8988T (cell line): ENCODE measurements around the gene MAPK8IP2.

Experiments used
- DNase-seq: peaks from one replicate; pipeline ENCODE4 v3.0.0; 2011

Gene MAPK8IP2

DNA sequence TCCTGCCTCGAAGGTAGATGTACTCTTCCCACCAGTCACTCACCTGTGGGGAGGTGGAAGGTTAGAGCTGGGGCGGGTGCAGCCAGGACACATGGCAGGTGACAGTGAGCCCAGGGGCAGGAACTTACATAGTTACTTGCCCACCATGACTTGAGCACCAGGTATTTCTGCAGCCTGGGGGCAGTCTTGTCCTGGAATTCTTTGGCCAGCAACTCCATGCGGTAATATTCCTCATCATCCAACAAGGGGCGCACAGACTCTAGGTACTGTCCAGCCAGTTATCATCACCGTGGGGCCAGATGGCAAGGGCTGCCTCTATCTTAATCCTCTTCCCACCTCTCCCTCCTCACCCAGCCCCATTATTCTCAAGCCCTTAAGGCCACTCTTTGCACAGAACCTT, 24.5 kb upstream of the MAPK8IP2 start:
- peak; percentile 93 for DNase-seq

DNA sequence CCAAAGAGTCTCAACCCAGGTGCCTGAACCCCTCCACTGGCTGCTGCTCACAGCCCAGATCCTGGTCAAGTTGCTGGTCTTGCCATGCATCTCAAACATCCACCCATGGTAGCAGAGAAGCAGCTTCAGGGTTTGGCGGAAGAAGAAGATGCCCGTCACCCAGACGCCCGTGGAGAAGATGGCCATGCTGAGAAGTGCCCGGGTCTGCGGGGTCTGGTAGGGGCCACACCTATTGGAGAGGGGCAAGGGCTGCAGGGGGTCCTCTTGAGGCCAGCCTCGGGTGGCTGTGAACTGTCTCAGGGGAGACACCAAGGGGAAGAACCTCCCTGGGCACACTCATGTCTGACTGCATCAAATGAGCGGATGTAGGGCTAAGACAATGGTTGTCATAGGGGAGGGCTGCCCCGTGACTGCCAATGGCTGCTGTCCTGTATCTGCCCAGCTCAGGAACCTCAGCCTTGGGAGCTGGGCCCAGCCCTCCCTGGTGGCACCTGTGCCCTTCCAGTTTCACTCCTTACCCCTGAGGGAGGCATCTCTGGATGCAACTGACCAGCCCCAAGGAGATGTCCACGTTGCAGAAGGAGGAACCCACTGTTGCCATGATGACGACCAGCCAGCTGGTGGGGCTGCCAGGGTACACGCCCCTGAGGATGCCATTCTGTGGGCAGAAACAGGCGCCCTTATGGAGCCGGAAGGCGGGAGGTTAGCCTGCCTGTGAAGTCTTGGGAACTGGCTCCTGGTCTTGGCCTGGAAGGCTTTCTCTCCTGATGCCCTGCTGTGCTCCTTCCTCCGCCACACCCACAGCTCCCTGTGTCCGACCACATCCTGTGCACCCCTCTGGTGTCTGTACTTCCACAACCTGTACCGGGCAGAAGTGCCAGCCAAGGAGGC, 23.5 kb upstream of the MAPK8IP2 start:
- DNase-seq = no peak

GRCh38 chr22:50577697-50577986, 23.0 kb upstream of the MAPK8IP2 start:
- no peak for DNase-seq

GRCh38 chr22:50577987-50578775, 22.4 kb upstream of the MAPK8IP2 start, which contains the start of gene CPT1B:
Gene CPT1B, minus strand, starts transcription at chr22:50578427. Its CDS starts 512 bp downstream, at chr22:50577915.
- no peak for DNase-seq

DNA sequence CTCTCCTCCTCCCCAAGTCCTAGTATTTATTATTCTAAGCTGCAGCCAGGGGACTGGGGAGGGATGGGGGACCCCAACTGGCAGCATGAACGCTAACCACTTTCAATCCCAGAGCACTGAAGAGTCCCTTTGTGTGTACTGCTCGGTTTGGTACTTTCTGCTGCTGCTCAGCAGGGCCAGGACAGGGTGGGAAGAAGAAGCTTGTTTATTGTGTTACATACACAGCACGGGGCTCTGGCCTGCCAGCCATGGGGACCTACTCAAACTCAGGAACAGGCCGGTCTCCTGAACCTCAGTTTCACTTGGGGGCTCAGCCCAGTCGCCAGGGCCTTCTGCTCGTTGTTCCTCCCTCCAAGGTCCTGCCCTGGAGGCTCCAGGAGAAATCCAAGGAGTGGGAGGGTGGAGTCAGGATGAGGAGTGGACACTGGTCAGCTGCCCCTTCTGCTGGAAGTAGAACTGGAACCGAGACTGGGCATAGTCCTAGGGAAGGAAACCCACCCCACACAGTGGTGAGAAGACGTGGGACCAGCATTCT, 21.8 kb upstream of the MAPK8IP2 start:
- no peak for DNase-seq

GRCh38 chr22:50579752-50580151, 20.8 kb upstream of the MAPK8IP2 start:
- no peak for DNase-seq

- DNase-seq = no peak
These were observed 19.3 kb upstream of the MAPK8IP2 start for GRCh38 chr22:50581031-50581949.

DNA sequence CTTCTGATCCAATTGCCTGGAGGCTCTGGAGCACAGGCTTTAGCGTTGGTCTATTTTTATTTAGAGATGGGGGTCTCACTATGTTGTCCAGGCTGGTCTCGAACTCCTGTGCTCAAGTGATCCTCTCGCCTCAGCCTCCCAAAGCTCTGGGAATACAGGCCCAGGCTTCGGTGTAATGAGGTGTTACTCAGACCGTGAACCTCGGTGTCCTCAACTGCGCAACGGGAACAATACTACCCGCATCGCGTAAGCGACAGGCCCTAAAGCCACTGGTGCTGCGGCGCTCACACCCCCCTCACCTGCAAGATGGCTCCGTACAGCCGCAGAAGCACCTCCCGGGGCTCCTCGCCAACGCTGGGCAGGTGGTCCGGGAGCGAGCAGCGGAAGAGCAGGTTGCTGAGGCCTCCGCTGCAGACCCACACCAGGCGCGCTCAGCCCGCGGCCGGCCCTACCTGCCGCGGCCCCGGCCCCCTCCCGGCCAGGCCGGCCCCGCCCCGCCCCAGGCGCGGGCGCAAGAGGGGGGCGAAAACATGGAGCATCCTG, 18.6 kb upstream of the MAPK8IP2 start:
- DNase-seq = no peak

DNA sequence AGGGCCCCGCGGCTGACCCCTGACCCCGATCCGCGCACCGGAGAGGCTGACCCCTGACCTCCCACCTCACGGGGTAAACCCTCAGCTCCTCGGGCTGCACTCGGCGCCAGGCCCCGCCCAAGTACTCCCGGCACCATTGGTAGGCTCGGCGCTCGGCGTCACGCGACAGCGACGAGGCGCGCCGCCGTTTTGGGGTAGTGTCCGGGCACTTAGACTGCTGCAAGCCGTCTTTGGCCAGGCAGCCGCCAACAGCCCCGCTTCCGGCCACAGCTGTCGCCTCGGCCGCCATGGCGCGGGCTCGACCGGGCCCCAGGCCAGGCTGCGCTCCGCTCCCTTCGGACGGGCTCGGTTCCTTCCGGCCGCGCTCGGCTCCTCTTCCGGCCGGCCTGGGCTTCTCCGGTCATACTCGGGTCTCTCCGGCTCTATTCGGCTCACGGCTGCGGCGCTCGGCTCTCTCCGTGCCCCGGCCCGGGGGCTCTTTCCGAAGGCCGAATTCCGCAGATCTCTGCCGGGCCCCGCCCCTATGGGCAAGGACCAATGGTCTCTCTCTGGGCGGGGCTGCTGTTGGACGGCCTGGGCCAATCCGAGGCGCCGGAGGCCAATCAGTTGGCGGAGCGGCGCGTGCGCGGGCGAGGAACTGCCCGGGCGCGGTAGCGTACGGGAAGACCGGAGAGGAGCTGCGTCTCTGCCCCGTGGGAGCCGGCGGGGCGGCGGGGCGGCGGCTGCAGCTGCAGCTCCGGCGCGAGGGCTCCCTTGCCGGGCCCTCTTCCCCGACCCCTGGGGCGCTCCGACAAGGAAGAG, 17.9 kb upstream of the MAPK8IP2 start, which contains the start of gene CHKB:
CHKB (minus strand) TSS at position 357 of the 801 bp plus-strand sequence; CDS start at position 289, 68 bp downstream.
- peak; percentile 95 for DNase-seq

DNA sequence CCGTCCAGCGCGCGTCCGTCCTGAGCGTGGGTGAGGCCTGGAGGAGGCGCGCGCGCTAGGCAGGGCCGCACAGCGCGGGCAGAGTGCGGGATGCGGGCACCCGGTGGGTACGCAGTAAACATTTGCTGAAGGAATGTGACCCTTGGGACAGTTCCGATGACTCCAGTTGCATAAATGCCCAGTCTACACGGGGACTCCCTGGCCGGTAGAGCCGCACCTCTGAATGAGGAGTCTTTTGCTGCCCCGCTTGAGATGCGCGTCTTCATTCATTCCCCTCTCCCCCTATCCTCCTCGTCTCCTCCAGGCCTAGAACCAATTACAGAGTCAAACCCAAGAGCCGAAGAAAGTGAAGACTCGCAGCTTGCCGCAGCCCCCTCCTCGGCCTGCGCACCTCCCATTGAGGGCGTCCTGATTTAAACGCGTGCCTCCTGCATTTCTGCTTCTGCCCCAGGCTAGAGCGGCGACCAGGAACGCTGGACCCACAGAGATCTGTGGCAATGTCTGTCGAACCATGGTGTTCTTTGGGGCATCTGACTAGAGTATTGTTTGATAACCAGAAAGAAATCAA, 17.2 kb upstream of the MAPK8IP2 start:
- no peak for DNase-seq

DNA sequence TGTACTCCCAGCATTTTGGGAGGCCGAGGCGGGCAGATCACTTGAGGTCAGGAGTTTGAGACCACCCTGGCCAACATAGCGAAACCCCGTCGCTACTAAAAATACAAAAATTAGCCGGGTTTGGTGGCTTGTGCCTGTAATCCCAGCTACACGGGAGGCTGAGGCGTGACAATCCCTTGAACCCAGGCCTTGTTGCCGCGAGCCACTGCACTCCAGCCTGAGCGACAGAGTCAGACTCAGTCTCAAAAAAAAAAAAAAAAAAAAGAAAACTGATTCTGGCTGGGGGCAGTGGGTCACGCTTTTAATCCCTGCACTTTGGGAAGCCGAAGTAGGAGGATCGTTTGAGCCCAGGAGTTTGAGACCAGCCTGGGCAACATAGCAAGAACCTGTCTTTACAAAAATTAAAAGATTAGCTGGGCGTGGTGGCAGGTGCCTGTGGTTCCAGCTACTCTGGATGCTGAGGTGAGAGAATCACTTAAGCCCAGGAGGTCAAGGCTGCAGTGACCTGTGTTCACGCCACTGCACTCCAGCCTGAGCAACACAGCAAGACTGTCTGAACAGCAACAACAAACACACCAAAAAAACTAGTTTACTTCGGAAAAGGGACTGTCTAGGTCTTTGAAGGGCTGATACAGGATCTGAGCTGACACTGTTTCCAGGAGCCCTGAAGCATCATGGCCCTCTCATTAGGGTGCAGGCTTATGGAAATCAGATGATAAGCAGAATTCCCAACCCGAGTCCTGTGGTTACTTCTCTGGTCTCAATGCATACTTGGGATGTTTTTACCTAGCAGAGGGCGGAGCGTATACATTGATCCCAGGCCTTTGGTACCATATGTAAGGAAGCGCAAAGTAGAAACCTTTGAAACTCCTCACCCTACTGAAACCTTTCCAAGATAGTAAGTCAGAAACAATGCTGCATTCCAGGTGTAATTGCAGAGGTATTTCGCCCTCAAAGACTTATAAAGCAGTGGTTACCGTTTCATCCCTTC, 16.2 kb upstream of the MAPK8IP2 start:
- no peak for DNase-seq

DNA sequence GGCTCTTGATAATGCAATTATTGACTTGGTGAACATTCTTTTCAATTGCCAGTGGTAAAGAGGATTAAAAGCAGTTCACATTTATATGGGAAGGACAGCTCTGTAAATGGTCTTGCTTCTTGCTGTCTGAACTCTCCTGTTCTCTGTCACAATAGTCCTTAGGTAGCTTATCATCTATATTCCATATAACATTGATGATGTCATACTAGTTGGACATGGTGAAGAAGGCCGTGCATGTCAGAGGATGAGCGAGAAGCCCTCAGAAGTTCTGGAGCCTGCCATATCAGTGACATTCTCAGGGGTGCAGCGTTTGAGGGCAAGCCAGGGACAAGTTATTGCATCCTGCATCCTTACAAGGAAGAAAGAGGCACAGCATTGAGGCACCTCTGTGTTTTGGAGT, 15.4 kb upstream of the MAPK8IP2 start:
- DNase-seq = no peak

GRCh38 chr22:50585781-50586180, 14.8 kb upstream of the MAPK8IP2 start:
- DNase-seq = no peak

DNA sequence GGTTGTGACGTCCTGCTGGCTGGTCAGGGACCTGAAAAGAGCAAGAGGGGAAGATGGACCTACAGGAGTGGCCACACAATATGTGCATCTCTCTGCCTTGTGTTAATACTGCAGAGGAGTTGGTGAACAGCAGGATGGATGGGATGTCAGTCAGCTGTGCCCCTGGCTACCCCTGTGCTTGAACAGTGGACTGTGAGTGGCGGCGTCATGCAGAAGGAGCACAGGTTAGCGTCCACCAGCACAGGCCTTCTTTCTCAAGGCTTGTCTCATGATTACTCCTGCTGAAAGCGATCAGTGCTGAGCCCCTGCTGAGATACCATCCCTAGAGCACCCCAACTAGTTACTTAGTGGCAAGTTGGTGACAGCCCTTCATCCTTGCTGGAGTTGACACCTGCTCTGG, 14.2 kb upstream of the MAPK8IP2 start:
- no peak for DNase-seq

- DNase-seq = no peak
These were observed 13.2 kb upstream of the MAPK8IP2 start for GRCh38 chr22:50587407-50587806.

- no peak for DNase-seq
These were observed 5.4 kb upstream of the MAPK8IP2 start for GRCh38 chr22:50595189-50595588.

- no peak for DNase-seq
These were observed 3.5 kb upstream of the MAPK8IP2 start for GRCh38 chr22:50597097-50597496.

- DNase-seq = peak; percentile 96
These were observed 657 bp upstream of the MAPK8IP2 start for GRCh38 chr22:50599816-50600455.

DNA sequence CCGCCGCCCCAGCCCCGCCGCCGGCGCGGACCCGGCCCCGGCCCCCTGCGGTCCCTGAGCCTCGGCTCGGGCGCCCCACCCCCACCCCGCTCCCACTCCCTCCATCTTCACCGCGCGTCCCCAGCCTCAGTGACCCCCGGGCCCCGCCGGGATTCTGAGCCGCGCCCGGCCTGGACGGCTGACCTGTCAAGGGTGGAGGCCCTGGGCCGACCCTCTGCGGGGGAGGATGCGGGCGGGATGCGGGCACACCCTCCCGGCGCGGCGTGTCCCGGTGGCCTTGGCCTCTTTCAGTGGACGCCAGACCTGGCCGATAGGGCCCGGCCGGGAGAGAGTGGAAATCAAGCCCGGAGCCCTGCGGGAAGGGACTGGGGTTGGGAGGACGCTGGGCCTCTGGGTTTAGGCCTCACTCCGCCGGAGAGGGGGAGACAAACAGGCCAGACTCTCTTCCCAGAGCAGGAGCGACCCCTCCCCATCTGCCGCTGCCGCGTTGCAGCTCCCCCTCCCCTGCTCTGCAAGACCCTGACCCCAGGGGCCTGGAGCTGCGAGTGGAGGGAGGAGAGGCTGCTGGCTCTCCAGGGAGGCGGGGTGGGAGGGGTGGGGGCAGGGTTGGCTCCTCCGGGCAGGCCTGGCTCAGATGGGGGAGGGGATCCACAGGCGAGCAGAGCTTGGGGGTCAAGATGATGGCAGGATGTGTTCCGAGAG, 525 bp downstream of the MAPK8IP2 start:
- no peak for DNase-seq
